SK-N-MC (cell line): Measurements from ENCODE around the gene MMP14.

Experiments used
- EZH2 ChIP-seq: fragments of 200-600 bp; sonication (generic); IDR thresholded peaks from one replicate; pipeline ENCODE4 v1.6.1; 2017; ENCODE audit warnings: antibody characterized with exemption
- FOXP2 ChIP-seq: optimal IDR thresholded peaks from 2 replicates; pipeline ENCODE3; 2011; ENCODE audit warnings: mild to moderate bottlenecking, moderate library complexity; ENCODE audit not compliant: insufficient read depth; ENCODE audit errors: extremely low read length, control extremely low read depth
- POLR2AphosphoS5 ChIP-seq: IDR thresholded peaks from 2 replicates; pipeline ENCODE4 v1.6.1; 2012; ENCODE audit warnings: mild to moderate bottlenecking, low read depth, low read length, borderline replicate concordance

GRCh38 chr14:22798528-22798927, 37.9 kb upstream of the MMP14 start:
- no peak for TF ChIP-seq POLR2AphosphoS5
- TF ChIP-seq EZH2 = no peak
- no peak for TF ChIP-seq FOXP2
